ENCODE results near the gene ATP5F1A.

- peak; percentile 63 for TF ChIP-seq CTCF (IDR thresholded peaks at IDR 0.05; ENCODE audit: low read length)
- TF ChIP-seq EZH2 (IDR thresholded peaks at IDR 0.05; ENCODE audit: borderline replicate concordance, low read length), result no peak
Observed at GRCh38 chr18:46073474-46074331, 24.4 kb downstream of the ATP5F1A start.
